K562 (cell line): ENCODE data around the gene STIL. TPM values are rescaled to one million over a fixed set of nuclear protein-coding genes. Genes with fewer than 3 reads are reported as not detected.
A peak's percentile ranks its signal among the peaks of the same experiment; 100 is the strongest.

Experiments used
- ATAC-seq: fragments of 200-7000 bp; cut with Tn5 transposase; 3 replicates; pipeline ENCODE4 v1.9.1; 2020; ENCODE audit warnings: moderate library complexity
- BruUV-seq: library from RNA; stranded (reverse); fragments of 400-500 nt; replicated peaks from 2 replicates; lab custom pipeline; 2021; lab: Mats Ljungman, UMichigan
- CTCF ChIA-PET: fragments of 300-600 bp; formaldehyde crosslinking; extraction: SDS; loops from one replicate; lab custom pipeline; 2021; ENCODE audit warnings: low intra/inter-chr PET ratio; lab: Yijun Ruan, JAX
- POLR2A ChIA-PET: fragments of 300-600, 350-650 bp; sonication (Branson Sonifier 250); formaldehyde crosslinking; extraction: SDS; loops from one replicate; lab custom pipeline; 2021; ENCODE audit warnings: antibody characterized with exemption, inconsistent platforms; lab: Yijun Ruan, JAX
- DNase-seq, 4 experiments: peaks; one replicate each; pipeline versions ENCODE4 v3.0.0 to v3.0.0-alpha.2; 2011 to 2018; ENCODE audit warnings: low spot score in 3 of 4, mixed read lengths in 3 of 4; ENCODE audit errors: extremely low read depth in 1 of 4
- FAIRE-seq: peaks from 2 replicates; lab custom pipeline; 2011; peaks lifted over from hg19 to GRCh38; lab: Jason Lieb, UNC
- H2AFZ ChIP-seq: 2 replicates; pipeline ENCODE4 v1.6.0; 2011; ENCODE audit warnings: low read depth, low read length, control low read depth, inconsistent platforms
- H3K27ac ChIP-seq: fragments of 200-600 bp; 3 replicates; pipeline ENCODE4 v1.8.0; 2011; ENCODE audit warnings: low read depth, mild to moderate bottlenecking, control low read depth, inconsistent platforms, low read length, moderate library complexity, mixed read lengths; ENCODE audit errors: extremely low read depth
- H3K27me3 ChIP-seq, 2 experiments: fragments of 300-600 bp in 1 of 2; 2 replicates in 1 of 2; 3 replicates in 1 of 2; pipeline versions ENCODE4 v1.6.0 to v1.8.0; 2011; ENCODE audit warnings: inconsistent platforms in 2 of 2, low read length in 2 of 2, mild to moderate bottlenecking in 1 of 2, mixed read lengths in 1 of 2, moderate library complexity in 1 of 2; ENCODE audit not compliant: control insufficient read depth in 2 of 2, insufficient read depth in 2 of 2
- H3K36me3 ChIP-seq: fragments of 300-600 bp; 3 replicates; pipeline ENCODE4 v1.8.0; 2011; ENCODE audit warnings: mild to moderate bottlenecking, low read length, inconsistent platforms; ENCODE audit not compliant: control insufficient read depth, insufficient read depth
- H3K4me1 ChIP-seq, 2 experiments: fragments of 200-600 bp in 1 of 2; replicated peaks in 1 of 2; 2 replicates in 1 of 2; 3 replicates in 1 of 2; pipeline versions ENCODE4 v1.5.1 to v1.8.0; 2011; ENCODE audit warnings: inconsistent platforms in 2 of 2, low read length in 2 of 2, mild to moderate bottlenecking in 1 of 2, mixed read lengths in 1 of 2, moderate library complexity in 1 of 2; ENCODE audit not compliant: control insufficient read depth in 2 of 2, insufficient read depth in 2 of 2
- H3K4me2 ChIP-seq: 2 replicates; pipeline ENCODE4 v1.6.1; 2011; ENCODE audit warnings: low read length, control low read depth, inconsistent platforms, mixed read lengths; ENCODE audit not compliant: insufficient read depth
- H3K4me3 ChIP-seq: fragments of 200-600 bp; sonication (generic), shearing (Covaris generic); 2 replicates; pipeline ENCODE4 v1.5.1; 2016; ENCODE audit warnings: control low read depth, inconsistent platforms
- H3K79me2 ChIP-seq: fragments of 200-600 bp; 3 replicates; pipeline ENCODE4 v1.8.0; 2011; ENCODE audit warnings: low read length, inconsistent platforms; ENCODE audit not compliant: control insufficient read depth, insufficient read depth
- H3K9ac ChIP-seq, 2 experiments: 2 replicates each; pipeline versions ENCODE4 v1.6.0 to v1.6.1; 2011; ENCODE audit warnings: low read depth in 2 of 2, low read length in 2 of 2, control low read depth in 1 of 2, inconsistent platforms in 1 of 2, mild to moderate bottlenecking in 1 of 2, mixed read lengths in 1 of 2; ENCODE audit not compliant: insufficient read depth in 1 of 2
- H3K9me1 ChIP-seq: one replicate; pipeline ENCODE4 v1.6.0; 2011; ENCODE audit warnings: inconsistent platforms, mild to moderate bottlenecking, low read length, moderate library complexity; ENCODE audit not compliant: control insufficient read depth, insufficient read depth
- H3K9me3 ChIP-seq: replicated peaks from 2 replicates; pipeline ENCODE4 v1.5.1; 2011; ENCODE audit warnings: low read depth, low read length, inconsistent platforms; ENCODE audit not compliant: control insufficient read depth, insufficient read depth
- H4K20me1 ChIP-seq: replicated peaks from 2 replicates; pipeline ENCODE4 v1.6.1; 2011; ENCODE audit warnings: low read length, inconsistent platforms, mixed read lengths; ENCODE audit not compliant: control insufficient read depth, insufficient read depth
- HDAC2 ChIP-seq: fragments of 450-650 bp; IDR thresholded peaks from 2 replicates; pipeline ENCODE4 v1.6.1; 2016; ENCODE audit warnings: mild to moderate bottlenecking
- KDM5B ChIP-seq: fragments of 200-600 bp; sonication (generic); IDR thresholded peaks from 2 replicates; pipeline ENCODE4 v1.6.1; 2012; ENCODE audit warnings: low read depth, mild to moderate bottlenecking, moderate library complexity, low read length, control low read depth, inconsistent platforms; ENCODE audit not compliant: insufficient replicate concordance
- MAZ ChIP-seq, 2 experiments: fragments of 450-650 bp in 1 of 2; sonication (generic) in 1 of 2; formaldehyde crosslinking; IDR thresholded peaks in 1 of 2; conservative IDR thresholded peaks in 1 of 2; 2 replicates each; pipeline versions ENCODE4 v1.4.0 to v1.5.0; 2020; ENCODE audit warnings: mild to moderate bottlenecking in 1 of 2, missing genetic modification reagents in 1 of 2
- MGA ChIP-seq: fragments of 450-650 bp; IDR thresholded peaks from 2 replicates; pipeline ENCODE4 v1.6.1; 2016; ENCODE audit warnings: mild to moderate bottlenecking, moderate library complexity
- PCBP2 ChIP-seq: fragments of 200-400 bp; formaldehyde crosslinking; IDR thresholded peaks from 2 replicates; pipeline ENCODE4 v1.6.1; 2018; ENCODE audit warnings: low read length, low read depth, mild to moderate bottlenecking, moderate library complexity; ENCODE audit not compliant: poor library complexity, severe bottlenecking
- SRSF3 ChIP-seq: fragments of 200-400 bp; formaldehyde crosslinking; IDR thresholded peaks from 2 replicates; pipeline ENCODE4 v1.6.1; 2016; ENCODE audit warnings: mild to moderate bottlenecking, low read length, moderate library complexity; ENCODE audit not compliant: insufficient read depth
- ZNF232 ChIP-seq: sonication (generic); formaldehyde crosslinking; IDR thresholded peaks from 2 replicates; pipeline ENCODE4 v1.8.0; 2022; ENCODE audit warnings: mild to moderate bottlenecking, missing genetic modification reagents
- WGBS: fragments of 100-300 bp; shearing (Covaris generic); methylation state at CpG from one replicate; pipeline ENCODE4 v1.1.6; 2016; ENCODE audit warnings: low coverage, mixed read lengths; ENCODE audit not compliant: insufficient coverage; ENCODE audit errors: missing lambda C conversion rate; 5-methylcytosine and 5-hydroxymethylcytosine counted together
- in situ Hi-C: fragments of 300-500 bp; cut with MboI; formaldehyde crosslinking; loops from 4 replicates; pipeline ENCODE4 v1.15.0; 2018; ENCODE audit warnings: inconsistent platforms, mixed read lengths
- intact Hi-C: fragments of 100-400 bp; cut with micrococcal nuclease; formaldehyde crosslinking; loops from 2 replicates; pipeline ENCODE4 v1.14.2; 2022
- polyA plus RNA-seq, 8 experiments: library from polyadenylated mRNA; depleted of rRNA in 4 of 8; stranded (reverse) in 5 of 8; unstranded in 3 of 8; fragments of >200 nt; fragmentation: Nextera tagmentation in 2 of 8; fragmentation: Illumina TruSeq in 1 of 8; extraction: Ambion mirVana in 2 of 8; extraction: Trizol in 1 of 8; gene quantifications; 2 replicates each; pipeline versions ENCODE4 v1.2.1 to v1.2.3, GENCODE V29; 2011 to 2014; ENCODE audit warnings: inconsistent platforms in 1 of 8, missing spikeins in 1 of 8
- total RNA-seq, 7 experiments: library from RNA; depleted of rRNA in 6 of 7; stranded (reverse); fragments of >200 nt in 6 of 7; fragmentation: Illumina TruSeq in 2 of 7; extraction: Trizol in 2 of 7; gene quantifications; 2 replicates each; pipeline versions ENCODE4 v1.2.1 to v1.2.3, GENCODE V29; 2011 to 2021; ENCODE audit warnings: low replicate concordance in 1 of 7

STIL gene
- total and polyA plus RNA-seq, 9 of the 15 experiments (the other 6 are each of a cell fraction or from before 2014, with no cell fraction given), result 10.5 to 77.4 (median 39.6) TPM

GRCh38 chr1:47230692-47231300 is 83.2 kb downstream of the STIL start:
- peak overlapping the region; percentile 97 for H3K27ac ChIP-seq
- WGBS, result under 1% methylated on average over 38 of the region's 44 CpGs
- H3K79me2 ChIP-seq, result peaks cover 62% of the 10 kb centered on the region
- H3K36me3 ChIP-seq, result peaks cover 24% of the 10 kb centered on the region
- peak overlapping the region; percentile 93 for H3K4me2 ChIP-seq
- peak overlapping the region; percentile 62 for H3K4me3 ChIP-seq
- no peak for FAIRE-seq
- intact Hi-C loops (loop anchor here (1.0 to 5.0 kb wide), 2 partner anchors 17 to 102 kb away; partner anchors contain the start of gene CMPK1), in situ Hi-C loops (no loop called here)
- H3K27me3 ChIP-seq, result no peaks in the 10 kb centered on the region
- peak in 2 of 4 experiments; percentile 45 to 64 for DNase-seq
- no peaks in the 10 kb centered on the region for H3K9me3 ChIP-seq
- H3K4me1 ChIP-seq, result peaks cover 40% of the 10 kb centered on the region in 2 experiments
- POLR2A ChIA-PET, result interaction anchor here (0.5 to 5.2 kb wide), 11 partner anchors 10 to 772 kb away, joined by 3 to 80 read pairs (median 5); partner anchors contain the start of genes CMPK1, PDZK1IP1 and STIL
- peaks cover 10% of the 10 kb centered on the region for H3K9me1 ChIP-seq
- no TSS peak for BruUV-seq
- CTCF ChIA-PET, result no interaction called here
- H3K9ac ChIP-seq, result peak overlapping the region; percentile 99 to 100
- H2AFZ ChIP-seq, result peak overlapping the region; percentile 14; the same call in 1 of the 2 replicates
- ATAC-seq, result peak; percentile 3
- H4K20me1 ChIP-seq, result no peaks in the 10 kb centered on the region; the same call in 1 of the 2 replicates
- TF ChIP-seq PCBP2, result no peak
- peak in 1 of 2 experiments; percentile 63; a peak in 2 of 4 replicates for TF ChIP-seq MAZ (CRISPR knock-in tag; conservative IDR thresholded peaks at IDR 0.05 in 1 of 2, IDR thresholded peaks at IDR 0.05 in 1 of 2)
- no peak for TF ChIP-seq KDM5B
- TF ChIP-seq ZNF232 (CRISPR knock-in tag), result no peak
- 0 out of 2 replicates have a peak, but pooled peaks have one; percentile 85 for TF ChIP-seq SRSF3
- TF ChIP-seq HDAC2, result no peak
- peak; percentile 48; the same call in 1 of the 2 replicates for TF ChIP-seq MGA
